Large intestine (tissue), 3 donors: ENCODE results near the gene DNAH11. TPM values are rescaled to one million over a fixed set of nuclear protein-coding genes. Genes with fewer than 3 reads are reported as not detected.
"Not testable (repeated sequence)": the region's sequence is repeated elsewhere in the genome, so short reads cannot be mapped to it uniquely, and the experiment has no call there.

Experiments
- DNase-seq, 2 donors: peaks; one replicate each; pipeline versions ENCODE4 v3.0.0 to v3.0.0-alpha.2; 2013
- H3K27ac ChIP-seq: one replicate; pipeline ENCODE4 v1.5.1; 2013; ENCODE audit warnings: low read length
- H3K27me3 ChIP-seq: 2 replicates; pipeline ENCODE4 v1.6.1; 2013; ENCODE audit warnings: low read length; ENCODE audit not compliant: control insufficient read depth, insufficient read depth
- H3K36me3 ChIP-seq: 2 replicates; pipeline ENCODE4 v1.6.1; 2013; ENCODE audit warnings: low read length; ENCODE audit not compliant: control insufficient read depth, insufficient read depth
- H3K4me1 ChIP-seq: one replicate; pipeline ENCODE4 v1.6.1; 2013; ENCODE audit warnings: low read length; ENCODE audit not compliant: control insufficient read depth, insufficient read depth
- H3K4me3 ChIP-seq: one replicate; pipeline ENCODE4 v1.5.1; 2013; ENCODE audit warnings: low read length
- H3K9me3 ChIP-seq: one replicate; pipeline ENCODE4 v1.6.1; 2013; ENCODE audit warnings: mild to moderate bottlenecking, low read depth, low read length, moderate library complexity; ENCODE audit not compliant: control insufficient read depth
- WGBS: methylation state at CpG from one replicate; pipeline ENCODE4 v1.1.5; 2013; ENCODE audit warnings: low lambda C conversion rate; ENCODE audit not compliant: insufficient coverage; 5-methylcytosine and 5-hydroxymethylcytosine counted together
- polyA plus RNA-seq: library from polyadenylated mRNA; unstranded; fragments of 120-200 nt; gene quantifications from one replicate; pipeline ENCODE4 v1.2.1, GENCODE V29; 2013

DNAH11 gene
- polyA plus RNA-seq, 1 donor: 0.40 TPM

DNA sequence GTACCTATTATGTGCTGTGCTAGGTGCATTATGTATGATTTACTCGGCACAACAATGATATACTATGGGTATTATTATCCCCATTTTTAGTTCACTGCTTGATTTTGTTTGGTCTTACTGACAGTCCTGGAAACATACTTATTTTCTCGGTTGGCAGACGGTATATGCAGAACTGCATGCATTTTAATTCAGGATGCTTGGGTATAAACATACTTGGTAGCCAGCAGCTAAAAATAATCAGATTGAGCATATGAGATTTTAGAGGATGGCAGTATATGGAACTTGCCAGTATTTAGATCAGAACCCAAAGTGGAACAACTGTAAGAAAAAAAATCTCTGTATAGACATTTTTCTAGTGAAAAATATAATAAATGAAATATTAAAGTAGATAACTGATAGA lies 163.3 kb downstream of the DNAH11 start:
- Histone ChIP-seq H3K4me3 (no peak overlapping the region), H3K36me3 (no peaks in the 10 kb centered on the region), H3K9me3 (no peaks in the 10 kb centered on the region), H3K4me1 (no peaks in the 10 kb centered on the region), H3K27ac (no peak overlapping the region), H3K27me3 (no peaks in the 10 kb centered on the region)
- DNase-seq: no peak
- 100% methylated on average over 1 of the region's 3 CpGs for WGBS

GRCh38 chr7:21707566-21707965 lies 164.7 kb downstream of the DNAH11 start:
- H3K27me3 ChIP-seq: no peaks in the 10 kb centered on the region
- WGBS: 100% methylated on average over 3 of the region's 7 CpGs
- no peaks in the 10 kb centered on the region for H3K4me1 ChIP-seq
- no peak for DNase-seq
- no peaks in the 10 kb centered on the region for H3K36me3 ChIP-seq
- H3K27ac ChIP-seq: no peak overlapping the region
- no peaks in the 10 kb centered on the region for H3K9me3 ChIP-seq
- no peak overlapping the region for H3K4me3 ChIP-seq

DNA sequence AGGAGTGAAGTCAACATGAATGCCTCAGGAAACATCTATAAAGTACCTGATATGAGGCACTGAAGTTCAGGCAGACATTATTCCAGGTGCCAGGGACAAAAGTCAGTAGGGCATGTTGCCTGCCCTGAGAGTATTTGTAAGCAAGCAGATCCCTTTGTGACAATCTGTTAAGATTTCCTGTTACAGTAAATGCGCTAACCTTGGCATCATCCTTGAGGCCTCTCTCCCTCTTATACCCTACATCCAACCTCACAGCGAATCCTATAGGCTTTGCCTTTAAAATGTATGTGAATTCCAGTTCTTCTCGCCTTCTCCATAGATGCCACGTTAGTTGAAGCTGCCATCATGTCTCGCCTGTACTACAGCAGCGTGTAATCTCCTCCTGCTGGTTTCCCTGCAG lies 165.3 kb downstream of the DNAH11 start:
- WGBS: 100% methylated on average over 2 of the region's 6 CpGs
- H3K4me1 ChIP-seq: no peaks in the 10 kb centered on the region
- H3K4me3 ChIP-seq: no peak overlapping the region
- no peaks in the 10 kb centered on the region for H3K9me3 ChIP-seq
- no peak for DNase-seq
- H3K27me3 ChIP-seq: no peaks in the 10 kb centered on the region
- H3K36me3 ChIP-seq: no peaks in the 10 kb centered on the region
- no peak overlapping the region for H3K27ac ChIP-seq

DNA sequence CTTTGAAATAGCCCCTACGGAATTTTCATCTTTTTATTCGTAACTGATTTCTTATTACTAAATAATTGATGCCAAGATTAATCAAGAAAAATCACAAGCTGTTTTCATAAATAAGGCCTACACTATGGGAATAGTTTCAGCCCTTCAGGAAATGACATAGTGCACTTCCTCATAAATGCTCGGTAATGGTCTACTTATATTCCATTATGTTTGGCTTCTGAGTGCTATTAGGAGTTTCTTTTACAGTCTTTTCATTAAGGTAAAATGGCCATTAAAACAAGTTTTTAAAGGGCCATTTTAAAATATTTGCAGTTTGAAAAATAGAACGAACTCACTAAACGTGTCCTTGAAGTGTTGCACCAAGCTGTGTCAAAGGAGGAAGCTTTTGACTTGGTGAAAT lies 174.5 kb downstream of the DNAH11 start:
- H3K4me1 ChIP-seq: no peaks in the 10 kb centered on the region
- 100% methylated on average over 2 of the region's 5 CpGs for WGBS
- no peaks in the 10 kb centered on the region for H3K9me3 ChIP-seq
- H3K4me3 ChIP-seq: no peak overlapping the region
- no peaks in the 10 kb centered on the region for H3K36me3 ChIP-seq
- no peak overlapping the region for H3K27ac ChIP-seq
- no peak for DNase-seq
- no peaks in the 10 kb centered on the region for H3K27me3 ChIP-seq

DNA sequence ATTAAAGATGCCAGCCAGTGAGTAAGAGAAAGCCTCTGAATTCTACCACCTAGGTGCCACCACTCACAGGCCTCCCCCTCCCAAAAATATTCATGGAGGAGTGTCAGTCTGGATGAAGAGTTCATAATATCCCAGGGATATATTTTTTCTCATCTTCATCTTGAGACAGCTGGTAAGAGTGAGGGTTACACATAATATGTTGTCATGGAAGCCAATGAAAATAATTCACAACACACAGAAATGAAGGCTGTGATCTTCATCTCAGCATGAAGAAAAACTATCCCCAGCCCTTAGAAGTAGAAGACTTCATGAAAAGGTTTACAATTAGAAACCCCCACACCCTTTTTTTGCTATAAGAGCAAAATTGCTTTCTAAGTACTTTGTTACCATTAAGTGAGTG lies 175.6 kb downstream of the DNAH11 start:
- H3K27me3 ChIP-seq: no peaks in the 10 kb centered on the region

DNA sequence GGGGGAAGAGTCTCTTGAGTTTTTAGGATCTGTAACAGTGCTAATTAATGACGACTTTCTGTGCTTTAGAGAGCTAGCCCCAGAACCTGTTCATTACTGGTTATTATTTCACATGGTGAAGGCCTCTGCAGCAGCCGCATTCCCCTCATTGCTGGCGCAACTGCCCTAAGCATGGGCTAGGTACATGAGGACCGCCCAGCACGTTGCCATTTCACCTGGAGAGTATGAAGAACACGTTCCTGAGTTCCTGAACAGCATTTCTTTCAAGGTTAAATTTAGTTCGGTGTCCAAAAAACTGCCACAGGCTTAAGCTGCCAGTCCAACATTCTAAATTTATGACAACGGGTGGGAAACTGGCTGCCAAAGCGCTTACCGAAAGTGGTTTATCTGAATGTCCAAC lies 177.0 kb downstream of the DNAH11 start:
- WGBS: no CpG with 5 or more reads among the region's 10 CpGs
- Histone ChIP-seq H3K36me3 (no peaks in the 10 kb centered on the region), H3K9me3 (no peaks in the 10 kb centered on the region), H3K4me1 (no peaks in the 10 kb centered on the region), H3K4me3 (no peak overlapping the region), H3K27me3 (no peaks in the 10 kb centered on the region), H3K27ac (no peak overlapping the region)
- no peak for DNase-seq

More for the DNA sequence above, 175.6 kb downstream of the DNAH11 start:
- no peaks in the 10 kb centered on the region for H3K9me3 ChIP-seq
- H3K36me3 ChIP-seq: no peaks in the 10 kb centered on the region
- H3K4me1 ChIP-seq: no peaks in the 10 kb centered on the region
- DNase-seq: no peak
- H3K4me3 ChIP-seq: no peak overlapping the region
- H3K27ac ChIP-seq: no peak overlapping the region

DNA sequence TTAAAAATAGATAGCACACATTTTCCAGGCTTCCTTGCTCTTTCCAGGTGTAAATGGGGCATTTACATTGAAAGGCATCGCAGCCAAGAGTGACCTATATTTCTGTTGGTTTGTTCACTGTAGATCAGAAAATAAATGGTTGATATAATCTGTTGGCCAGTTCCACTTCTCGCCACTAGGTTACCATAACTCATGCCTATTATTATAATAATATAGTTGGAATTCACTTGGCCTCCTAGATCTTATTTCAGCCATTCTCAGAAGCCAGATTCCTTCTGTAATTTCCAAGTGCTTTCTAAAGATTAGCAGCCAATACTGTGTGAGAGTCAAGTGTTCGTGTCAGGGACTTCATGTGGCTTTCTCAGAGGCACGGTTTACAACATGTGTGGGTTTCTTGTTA lies 179.5 kb downstream of the DNAH11 start:
- Histone ChIP-seq H3K27ac (no peak overlapping the region), H3K4me1 (no peaks in the 10 kb centered on the region), H3K27me3 (no peaks in the 10 kb centered on the region), H3K4me3 (no peak overlapping the region), H3K9me3 (no peaks in the 10 kb centered on the region), H3K36me3 (no peaks in the 10 kb centered on the region)
- WGBS: 100% methylated on average over 1 of the region's 4 CpGs
- no peak for DNase-seq

GRCh38 chr7:21724562-21724961 lies 181.7 kb downstream of the DNAH11 start:
- no peak for DNase-seq
- Histone ChIP-seq H3K27me3 (no peaks in the 10 kb centered on the region), H3K27ac (no peak overlapping the region), H3K36me3 (no peaks in the 10 kb centered on the region), H3K4me1 (no peaks in the 10 kb centered on the region), H3K9me3 (no peaks in the 10 kb centered on the region), H3K4me3 (no peak overlapping the region)
- WGBS: no CpG with 5 or more reads among the region's 3 CpGs

DNA sequence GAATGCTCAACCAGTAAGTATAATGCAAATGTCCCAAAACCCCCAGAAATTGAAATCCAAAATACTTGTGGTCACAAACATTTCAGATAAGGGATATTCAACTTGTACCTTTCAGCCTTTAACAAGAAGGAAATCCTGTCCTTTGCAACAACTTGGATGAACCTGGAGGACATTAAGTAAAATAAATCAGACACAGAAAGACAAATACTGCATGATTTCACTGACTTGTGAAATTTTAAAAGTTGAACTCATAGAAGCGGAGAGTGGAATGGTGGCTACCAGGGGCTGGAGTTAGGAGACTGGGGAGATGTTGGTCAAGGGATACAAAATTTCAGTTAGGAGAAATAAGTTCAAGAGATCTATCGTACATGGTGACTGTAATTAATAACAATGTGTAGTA lies 187.6 kb downstream of the DNAH11 start:
- H3K27me3 ChIP-seq: no peaks in the 10 kb centered on the region
- no peak overlapping the region for H3K4me3 ChIP-seq
- H3K27ac ChIP-seq: no peak overlapping the region
- no peaks in the 10 kb centered on the region for H3K4me1 ChIP-seq
- no peak for DNase-seq
- 100% methylated on average over 1 of the region's 2 CpGs for WGBS
- H3K9me3 ChIP-seq: no peaks in the 10 kb centered on the region
- H3K36me3 ChIP-seq: no peaks in the 10 kb centered on the region

GRCh38 chr7:21731977-21732376 lies 189.1 kb downstream of the DNAH11 start:
- Histone ChIP-seq H3K4me3 (no peak overlapping the region), H3K27ac (no peak overlapping the region), H3K36me3 (no peaks in the 10 kb centered on the region), H3K27me3 (no peaks in the 10 kb centered on the region), H3K4me1 (no peaks in the 10 kb centered on the region), H3K9me3 (no peaks in the 10 kb centered on the region)
- DNase-seq: no peak
- WGBS: no CpG with 5 or more reads among the region's 3 CpGs

DNA sequence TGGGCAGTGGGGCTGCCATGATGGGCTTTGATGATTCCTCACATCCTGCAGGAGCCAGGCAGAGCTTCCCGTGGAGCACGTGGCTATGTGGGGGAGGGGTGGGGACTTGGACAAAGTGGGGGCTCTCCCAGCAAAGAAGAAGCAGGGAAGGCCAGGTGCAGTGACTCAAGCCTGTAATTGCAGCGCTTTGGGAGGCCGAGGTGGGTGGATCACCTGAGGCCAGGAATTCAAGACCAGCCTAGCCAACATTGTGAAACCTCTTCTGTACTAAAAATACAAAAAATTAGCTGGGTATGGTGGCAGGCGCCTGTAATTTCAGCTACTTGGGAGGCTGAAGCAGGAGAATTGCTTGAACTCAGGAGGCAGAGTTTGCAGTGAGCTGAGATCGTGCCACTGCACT lies 190.1 kb downstream of the DNAH11 start:
- not testable (repeated sequence) for H3K27me3 ChIP-seq, H3K36me3 ChIP-seq, H3K9me3 ChIP-seq, DNase-seq, H3K27ac ChIP-seq, H3K4me3 ChIP-seq, H3K4me1 ChIP-seq
- no CpG with 5 or more reads among the region's 6 CpGs for whole genome bisulfite sequencing
